GM12872 (cell line): ENCODE data around the gene HMX1.

ENCODE experiments used
- TF ChIP-seq, protein P1 (sequence below): IDR thresholded peaks from 3 replicates; pipeline ENCODE4 v1.5.1; 2011; ENCODE audit warnings: low read depth, mild to moderate bottlenecking, low read length, moderate library complexity; ENCODE audit not compliant: insufficient read depth

HMX1 gene

DNA sequence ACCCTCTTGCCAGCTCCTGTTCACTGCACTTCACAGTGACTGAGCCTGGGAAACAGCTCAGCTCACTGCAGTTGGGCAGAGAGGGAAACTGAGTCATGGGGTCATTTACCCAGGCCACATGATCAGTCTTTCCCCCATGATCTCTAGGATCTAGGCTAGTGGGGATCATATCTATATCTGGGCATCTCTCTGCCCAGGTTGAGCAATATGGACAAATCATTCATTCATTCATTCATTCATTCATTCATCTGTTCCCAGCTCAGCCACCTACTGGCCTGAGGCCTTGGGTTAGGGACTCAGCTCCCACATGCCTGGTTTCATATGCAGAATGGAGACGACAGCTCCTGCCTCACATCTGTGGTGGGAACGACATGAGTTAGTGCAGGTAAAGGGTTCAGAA lies 45.3 kb upstream of the HMX1 start:
- TF ChIP-seq, protein P1, sequence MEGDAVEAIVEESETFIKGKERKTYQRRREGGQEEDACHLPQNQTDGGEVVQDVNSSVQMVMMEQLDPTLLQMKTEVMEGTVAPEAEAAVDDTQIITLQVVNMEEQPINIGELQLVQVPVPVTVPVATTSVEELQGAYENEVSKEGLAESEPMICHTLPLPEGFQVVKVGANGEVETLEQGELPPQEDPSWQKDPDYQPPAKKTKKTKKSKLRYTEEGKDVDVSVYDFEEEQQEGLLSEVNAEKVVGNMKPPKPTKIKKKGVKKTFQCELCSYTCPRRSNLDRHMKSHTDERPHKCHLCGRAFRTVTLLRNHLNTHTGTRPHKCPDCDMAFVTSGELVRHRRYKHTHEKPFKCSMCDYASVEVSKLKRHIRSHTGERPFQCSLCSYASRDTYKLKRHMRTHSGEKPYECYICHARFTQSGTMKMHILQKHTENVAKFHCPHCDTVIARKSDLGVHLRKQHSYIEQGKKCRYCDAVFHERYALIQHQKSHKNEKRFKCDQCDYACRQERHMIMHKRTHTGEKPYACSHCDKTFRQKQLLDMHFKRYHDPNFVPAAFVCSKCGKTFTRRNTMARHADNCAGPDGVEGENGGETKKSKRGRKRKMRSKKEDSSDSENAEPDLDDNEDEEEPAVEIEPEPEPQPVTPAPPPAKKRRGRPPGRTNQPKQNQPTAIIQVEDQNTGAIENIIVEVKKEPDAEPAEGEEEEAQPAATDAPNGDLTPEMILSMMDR, result no peak

DNA sequence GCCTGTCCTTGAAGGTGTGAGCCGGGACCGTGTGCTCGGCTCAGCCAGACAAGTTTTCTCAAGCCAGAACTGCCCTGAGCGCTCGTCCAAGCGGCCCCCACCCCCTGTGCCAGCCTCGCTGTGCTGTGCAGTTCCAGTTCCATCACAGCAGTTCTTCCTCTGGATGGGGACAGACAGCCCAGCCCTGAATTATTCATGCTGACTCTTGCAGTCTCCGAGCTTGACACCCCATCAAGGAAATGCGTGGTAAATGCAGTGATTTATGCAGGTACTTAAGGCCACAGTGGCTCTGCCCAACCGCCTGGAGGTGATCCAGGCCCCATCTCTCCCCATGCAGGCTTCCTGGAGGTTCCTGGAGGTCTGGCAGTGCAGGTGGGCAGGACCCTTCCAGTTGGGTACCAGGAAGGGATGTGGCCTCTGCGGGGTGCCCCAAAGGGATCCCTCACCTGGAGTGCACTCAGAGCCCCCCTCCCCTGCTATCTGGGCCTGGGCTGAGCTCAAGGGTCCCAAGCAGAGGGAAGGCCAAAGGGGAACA lies 44.8 kb upstream of the HMX1 start:
- TF ChIP-seq, protein P1, result no peak

DNA sequence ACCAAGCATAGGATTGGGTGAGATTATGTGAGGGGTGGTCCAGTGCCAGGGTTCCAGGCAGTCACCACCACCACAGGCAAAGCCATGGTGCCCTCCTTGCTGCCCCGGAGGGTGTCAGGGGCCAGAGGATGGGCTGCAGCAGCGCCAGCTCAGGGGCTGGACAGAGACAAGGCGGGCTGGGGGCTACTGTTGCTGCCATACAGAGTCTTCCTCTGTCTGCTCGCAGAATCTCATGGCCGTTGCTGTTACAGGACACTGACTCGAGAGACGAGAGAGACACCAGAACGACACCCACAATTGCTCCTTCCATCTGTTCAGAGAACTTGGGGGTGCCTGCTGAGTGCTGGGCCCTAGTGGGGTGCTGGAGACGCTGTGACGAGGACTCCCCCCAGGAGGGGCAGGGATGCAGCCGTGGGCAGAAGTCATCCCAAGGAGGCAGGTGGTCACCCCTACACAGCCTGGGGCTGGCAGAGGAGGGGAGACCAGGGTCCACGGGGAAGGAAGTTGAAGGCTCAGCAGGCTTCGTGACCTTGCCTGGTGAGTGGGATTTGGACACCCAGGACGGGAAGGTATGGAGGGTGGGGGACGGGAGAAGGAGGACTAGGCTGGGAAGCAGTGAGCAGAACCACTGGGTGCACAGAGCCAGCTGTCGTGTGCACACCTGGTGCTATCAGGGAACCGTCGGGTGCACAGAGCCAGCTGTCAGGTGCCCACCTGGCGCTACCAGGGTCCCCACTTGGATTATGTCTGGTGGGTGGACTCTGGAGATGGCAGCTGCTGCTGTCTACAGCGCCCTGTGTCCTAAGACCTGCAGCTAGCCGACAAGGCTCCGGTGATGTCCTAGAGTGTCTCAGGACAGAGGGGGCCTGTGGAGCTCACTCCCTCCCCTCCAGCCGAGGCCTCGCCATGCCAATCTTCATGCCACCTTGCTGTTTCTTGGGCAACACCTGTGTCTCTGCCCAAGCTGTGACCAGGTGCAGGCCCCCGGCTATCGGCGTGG lies 43.9 kb upstream of the HMX1 start:
- TF ChIP-seq, protein P1, result no peak

DNA sequence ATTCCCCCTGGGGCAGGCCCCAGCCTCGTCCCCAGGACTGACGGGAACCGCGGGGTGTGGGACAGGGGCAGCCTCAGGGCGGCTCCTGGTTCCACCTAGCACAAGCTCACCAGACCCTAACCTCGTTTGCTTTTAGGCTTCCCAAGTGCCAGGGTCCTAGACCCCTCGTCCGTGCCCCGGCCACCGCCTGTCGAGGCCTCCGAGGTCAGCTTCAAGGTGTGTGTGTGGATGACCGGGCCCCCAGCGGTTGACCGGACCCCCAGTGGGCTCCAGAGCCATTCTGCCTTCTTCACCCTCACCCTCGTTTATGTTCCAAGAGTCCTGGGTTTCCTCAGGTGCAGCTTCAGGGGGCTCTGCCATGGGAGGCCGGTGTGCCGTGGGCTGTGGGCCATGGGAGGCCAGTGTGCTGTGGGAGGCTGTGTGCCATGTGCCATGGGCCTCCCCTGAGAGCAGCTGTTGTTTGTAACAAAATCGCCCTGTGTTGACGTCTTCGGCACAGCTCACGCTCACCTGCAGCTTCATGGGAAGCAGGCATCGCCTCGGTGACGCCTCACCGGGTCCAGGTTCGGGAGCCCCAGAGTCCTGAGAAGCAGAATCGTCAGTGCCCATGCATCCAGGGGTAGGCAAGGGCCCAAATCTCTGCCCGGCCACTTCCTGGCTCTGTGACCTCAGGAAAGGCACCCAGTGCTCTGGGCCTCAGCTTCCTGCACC lies 43.0 kb upstream of the HMX1 start:
- TF ChIP-seq, protein P1, result no peak

DNA sequence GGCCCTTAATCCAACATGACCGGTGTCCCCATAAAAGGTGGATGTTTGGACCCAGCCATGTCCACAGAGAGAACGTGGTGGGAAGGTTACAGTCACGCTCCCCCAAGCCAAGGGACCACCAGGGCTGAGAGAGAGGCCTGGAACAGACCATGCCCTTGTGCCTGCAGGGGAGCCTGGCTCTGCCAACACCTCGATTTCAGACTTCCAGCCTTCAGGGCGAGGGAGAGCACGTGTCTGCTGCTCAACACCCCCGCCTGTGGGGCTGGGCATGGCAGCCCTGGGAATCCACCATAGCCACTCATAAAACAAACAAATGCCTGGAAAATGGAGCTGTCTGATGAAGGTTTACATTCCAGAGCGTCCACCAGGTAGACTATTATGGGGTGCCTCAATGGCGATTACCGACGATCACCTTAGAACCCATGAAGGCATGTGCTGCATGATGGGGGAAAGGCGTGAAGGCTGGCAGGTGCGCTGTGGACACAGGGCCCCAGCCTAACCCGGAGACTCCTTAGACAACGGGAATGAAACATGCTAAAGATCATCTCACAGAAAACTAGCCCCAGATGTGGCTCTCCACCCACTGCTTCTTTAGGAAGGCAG lies 42.3 kb upstream of the HMX1 start:
- TF ChIP-seq, protein P1, result no peak

DNA sequence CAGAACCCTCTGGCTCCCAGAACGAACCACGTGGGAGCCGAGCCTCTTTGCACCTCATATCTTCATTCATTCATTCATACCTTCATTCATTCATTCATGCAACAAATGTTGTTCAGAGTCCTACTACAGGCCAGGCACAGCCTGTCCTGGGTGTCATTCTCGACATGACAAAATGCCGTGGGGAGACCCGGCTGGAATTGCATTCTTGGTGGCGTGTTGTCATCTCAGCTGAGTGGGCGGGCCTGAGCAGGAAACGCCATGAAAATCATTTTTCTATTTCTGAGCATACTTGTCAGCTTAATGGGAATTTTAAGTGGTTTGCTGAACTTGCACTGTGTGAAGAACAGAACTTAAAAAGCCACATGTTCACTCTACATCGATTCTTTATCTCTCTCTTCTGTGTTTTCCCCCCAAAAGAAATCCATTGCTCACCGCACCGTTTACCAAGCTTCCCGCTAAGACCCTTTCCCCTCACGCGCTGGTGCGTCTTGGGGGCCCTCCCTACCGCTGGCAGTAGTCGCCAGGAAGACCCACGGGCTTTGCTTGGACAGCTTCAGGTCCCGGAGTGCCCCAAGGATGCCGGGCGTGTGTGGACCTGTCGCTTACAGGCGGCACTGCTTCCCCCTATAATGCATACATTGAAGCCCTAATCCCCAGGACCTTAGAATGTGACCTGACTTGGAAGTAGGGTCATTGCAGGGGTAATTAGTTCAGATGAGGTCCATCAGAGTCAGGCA lies 41.6 kb upstream of the HMX1 start:
- TF ChIP-seq, protein P1, result no peak
